SK-N-SH treated with all-trans-retinoic acid at 6 μM for 48 hours (cell line): ENCODE measurements around the gene ORM1.

ENCODE experiments used
- CREB5 ChIP-seq: fragments of 250-450 bp; sonication (Bioruptor Pico); IDR thresholded peaks from 2 replicates; pipeline ENCODE4 v1.5.1; 2020; ENCODE audit warnings: low read depth, mild to moderate bottlenecking, moderate library complexity
- ESRRG ChIP-seq: fragments of 250-450 bp; sonication (Bioruptor Pico); IDR thresholded peaks from 2 replicates; pipeline ENCODE4 v1.6.1; 2021; ENCODE audit warnings: mild to moderate bottlenecking
- GLIS3 ChIP-seq: fragments of 250-450 bp; sonication (Bioruptor Pico); IDR thresholded peaks from 2 replicates; pipeline ENCODE4 v1.5.0; 2020; ENCODE audit warnings: mild to moderate bottlenecking, moderate library complexity
- PATZ1 ChIP-seq: fragments of 250-450 bp; sonication (Bioruptor Pico); IDR thresholded peaks from 2 replicates; pipeline ENCODE4 v1.8.0; 2020; ENCODE audit warnings: mild to moderate bottlenecking, moderate library complexity, borderline replicate concordance
- RARB ChIP-seq: fragments of 250-450 bp; sonication (Bioruptor Pico); IDR thresholded peaks from 2 replicates; pipeline ENCODE4 v1.8.0; 2021; ENCODE audit warnings: mild to moderate bottlenecking, moderate library complexity
- TCF4 ChIP-seq: fragments of 250-450 bp; sonication (Bioruptor Pico); IDR thresholded peaks from 2 replicates; pipeline ENCODE4 v1.8.0; 2021; ENCODE audit warnings: mild to moderate bottlenecking, moderate library complexity, borderline replicate concordance
- ZFP3 ChIP-seq: fragments of 250-450 bp; sonication (Bioruptor Pico); IDR thresholded peaks from 2 replicates; pipeline ENCODE4 v1.5.0; 2020; ENCODE audit warnings: mild to moderate bottlenecking, moderate library complexity
- ZFP30 ChIP-seq: fragments of 450-650 bp; formaldehyde crosslinking; IDR thresholded peaks from 2 replicates; pipeline ENCODE4 v1.5.0; 2022; ENCODE audit warnings: mild to moderate bottlenecking, moderate library complexity
- ZNF70 ChIP-seq: fragments of 450-650 bp; formaldehyde crosslinking; IDR thresholded peaks from 2 replicates; pipeline ENCODE4 v1.5.0; 2020; ENCODE audit warnings: mild to moderate bottlenecking, moderate library complexity
- ZNF8 ChIP-seq: fragments of 450-650 bp; formaldehyde crosslinking; IDR thresholded peaks from 2 replicates; pipeline ENCODE4 v1.5.0; 2020; ENCODE audit warnings: mild to moderate bottlenecking, moderate library complexity

DNA sequence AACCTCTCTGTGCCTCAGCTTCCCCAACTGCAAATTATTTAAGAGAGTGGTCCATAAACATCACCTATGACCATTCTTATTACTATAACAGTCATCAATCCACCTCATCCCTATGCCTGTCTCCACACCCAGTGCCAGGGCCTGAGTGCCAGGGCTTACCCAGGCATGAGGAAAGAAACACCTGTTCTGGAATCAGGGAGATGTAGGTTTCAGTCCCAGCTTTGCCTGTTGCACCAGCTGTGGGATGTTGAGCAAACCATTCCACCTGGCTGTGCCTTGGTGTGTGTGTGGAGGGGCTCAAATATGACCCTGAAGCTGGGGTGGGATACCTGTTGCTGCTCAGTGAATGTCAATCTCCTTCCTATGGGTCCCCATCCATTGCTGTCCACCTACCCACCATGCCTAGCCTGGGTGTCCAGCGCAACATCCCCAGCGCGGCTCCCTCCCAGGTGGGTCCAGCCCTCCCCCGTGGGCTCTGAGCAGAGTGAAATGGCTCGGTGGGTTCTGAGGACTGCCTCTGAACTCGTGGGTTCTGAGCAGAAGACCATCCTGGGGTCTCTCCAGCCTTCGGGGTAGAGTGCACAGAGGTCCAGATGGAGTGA is 48.5 kb downstream of the ORM1 start:
- no peak for TF ChIP-seq PATZ1 (CRISPR knock-in tag)
- TF ChIP-seq ZNF8 (CRISPR knock-in tag): no peak
- TF ChIP-seq ESRRG: no peak
- no peak for TF ChIP-seq GLIS3 (CRISPR knock-in tag)
- no peak for TF ChIP-seq ZFP3
- TF ChIP-seq CREB5: no peak
- no peak for TF ChIP-seq ZNF70
- no peak for TF ChIP-seq TCF4
- TF ChIP-seq ZFP30 (CRISPR knock-in tag): no peak
- no peak for TF ChIP-seq RARB (CRISPR knock-in tag)
